GM23338 (cell line): ENCODE measurements around the gene ARHGAP30. TPM values are rescaled to one million over a fixed set of nuclear protein-coding genes. Genes with fewer than 3 reads are reported as not detected.

Experiments used
- ATAC-seq: fragments of 200-7000 bp; cut with Tn5 transposase; 3 replicates; pipeline ENCODE4 v1.9.1; 2020
- DNase-seq: peaks from one replicate; pipeline ENCODE4 v3.0.0-alpha.2; 2015; ENCODE audit warnings: low spot score
- H2AFZ ChIP-seq: fragments of 200-600 bp; sonication (generic); 2 replicates; pipeline ENCODE4 v1.8.0; 2016; ENCODE audit warnings: antibody characterized with exemption, mild to moderate bottlenecking, moderate library complexity
- H3F3A ChIP-seq: fragments of 200-600 bp; sonication (generic); replicated peaks from 2 replicates; pipeline ENCODE4 v1.8.0; 2017; ENCODE audit warnings: antibody characterized with exemption, mixed run types, low read depth
- H3K27ac ChIP-seq: fragments of 200-600 bp; sonication (generic); 2 replicates; pipeline ENCODE4 v1.6.1; 2016; ENCODE audit warnings: low read depth
- H3K27me3 ChIP-seq: fragments of 200-600 bp; sonication (generic); 2 replicates; pipeline ENCODE4 v1.8.0; 2016; ENCODE audit warnings: mild to moderate bottlenecking, mixed run types, moderate library complexity; ENCODE audit not compliant: insufficient read depth
- H3K36me3 ChIP-seq: fragments of 200-600 bp; sonication (generic); 2 replicates; pipeline ENCODE4 v1.8.0; 2016; ENCODE audit warnings: mild to moderate bottlenecking; ENCODE audit not compliant: insufficient read depth
- H3K4me1 ChIP-seq: fragments of 200-600 bp; sonication (generic); 2 replicates; pipeline ENCODE4 v1.8.0; 2016; ENCODE audit warnings: mild to moderate bottlenecking, moderate library complexity; ENCODE audit not compliant: insufficient read depth
- H3K4me2 ChIP-seq: fragments of 200-600 bp; sonication (generic); 2 replicates; pipeline ENCODE4 v1.7.1; 2017; ENCODE audit warnings: mixed run types
- H3K4me3 ChIP-seq: fragments of 200-600 bp; sonication (generic); 2 replicates; pipeline ENCODE4 v1.6.1; 2016; ENCODE audit warnings: mixed run types
- H3K79me2 ChIP-seq: fragments of 200-600 bp; sonication (generic); replicated peaks from 2 replicates; pipeline ENCODE4 v1.8.0; 2017; ENCODE audit warnings: mild to moderate bottlenecking; ENCODE audit not compliant: insufficient read depth
- H3K9me2 ChIP-seq: fragments of 200-600 bp; sonication (generic); 2 replicates; pipeline ENCODE4 v1.8.0; 2017; ENCODE audit not compliant: insufficient read depth
- H4K20me1 ChIP-seq: fragments of 200-600 bp; sonication (generic); replicated peaks from 2 replicates; pipeline ENCODE4 v1.8.0; 2017; ENCODE audit warnings: mild to moderate bottlenecking; ENCODE audit not compliant: insufficient read depth
- H3K27ac Mint-ChIP-seq: 2 replicates; pipeline ENCODE4 v1.8.0; 2020; ENCODE audit warnings: inconsistent platforms, mild to moderate bottlenecking, moderate library complexity, mixed read lengths
- H3K27me3 Mint-ChIP-seq: 3 replicates; pipeline ENCODE4 v1.8.0; 2022; ENCODE audit warnings: low read depth, mild to moderate bottlenecking, moderate library complexity, mixed read lengths, inconsistent platforms; ENCODE audit not compliant: insufficient read depth, poor library complexity
- H3K36me3 Mint-ChIP-seq: 3 replicates; pipeline ENCODE4 v1.8.0; 2021; ENCODE audit warnings: low read depth, mild to moderate bottlenecking, inconsistent platforms, moderate library complexity, mixed read lengths
- H3K4me1 Mint-ChIP-seq: 3 replicates; pipeline ENCODE4 v1.8.0; 2020; ENCODE audit warnings: mild to moderate bottlenecking, inconsistent platforms, mixed read lengths
- H3K4me3 Mint-ChIP-seq: 3 replicates; pipeline ENCODE4 v1.8.0; 2021; ENCODE audit warnings: moderate library complexity, mild to moderate bottlenecking, inconsistent platforms, mixed read lengths
- H3K9me3 Mint-ChIP-seq: 3 replicates; pipeline ENCODE4 v1.8.0; 2020; ENCODE audit warnings: moderate library complexity, mild to moderate bottlenecking, inconsistent platforms, mixed read lengths
- CREB1 ChIP-seq: fragments of 250-450 bp; sonication (Bioruptor Pico); IDR thresholded peaks from 2 replicates; pipeline ENCODE4 v1.5.0; 2020; ENCODE audit warnings: low read depth, mild to moderate bottlenecking, moderate library complexity
- NANOG ChIP-seq: IDR thresholded peaks from 2 replicates; pipeline ENCODE4 v1.6.1; 2016; ENCODE audit warnings: antibody characterized with exemption, borderline replicate concordance
- ZNF114 ChIP-seq: fragments of 250-450 bp; sonication (Bioruptor Pico); IDR thresholded peaks from 2 replicates; pipeline ENCODE4 v1.5.0; 2020; ENCODE audit warnings: mild to moderate bottlenecking, moderate library complexity
- polyA plus RNA-seq: library from polyadenylated mRNA; unstranded; fragments of >200 nt; fragmentation: Nextera tagmentation; extraction: Ambion mirVana; gene quantifications from 2 replicates; pipeline ENCODE4 v1.2.1, GENCODE V29; 2016
- total RNA-seq: library from RNA; depleted of rRNA; stranded (reverse); fragments of >200 nt; shearing (Covaris generic); gene quantifications from 2 replicates; pipeline ENCODE4 v1.2.3, GENCODE V29; 2014
- TF ChIP-seq, protein P1 (sequence below): fragments of 250-450 bp; sonication (Bioruptor Pico); IDR thresholded peaks from 2 replicates; pipeline ENCODE4 v1.5.0; 2020; ENCODE audit warnings: mild to moderate bottlenecking, moderate library complexity

The ARHGAP30 gene
- total and polyA plus RNA-seq, 2 experiments from 2014 or later: 0.45 TPM; not detected in 1

GRCh38 chr1:161000736-161001480 lies 68.8 kb downstream of the ARHGAP30 start:
- peaks cover 59% of the 10 kb centered on the region for H3K36me3 Mint-ChIP-seq
- no peaks in the 10 kb centered on the region for H3K27me3 ChIP-seq
- H3K27ac Mint-ChIP-seq: no peak overlapping the region
- H2AFZ ChIP-seq: no peak overlapping the region
- H3K27me3 Mint-ChIP-seq: peaks cover 17% of the 10 kb centered on the region
- DNase-seq: no peak
- TF ChIP-seq ZNF114: no peak
- TF ChIP-seq, protein P1, sequence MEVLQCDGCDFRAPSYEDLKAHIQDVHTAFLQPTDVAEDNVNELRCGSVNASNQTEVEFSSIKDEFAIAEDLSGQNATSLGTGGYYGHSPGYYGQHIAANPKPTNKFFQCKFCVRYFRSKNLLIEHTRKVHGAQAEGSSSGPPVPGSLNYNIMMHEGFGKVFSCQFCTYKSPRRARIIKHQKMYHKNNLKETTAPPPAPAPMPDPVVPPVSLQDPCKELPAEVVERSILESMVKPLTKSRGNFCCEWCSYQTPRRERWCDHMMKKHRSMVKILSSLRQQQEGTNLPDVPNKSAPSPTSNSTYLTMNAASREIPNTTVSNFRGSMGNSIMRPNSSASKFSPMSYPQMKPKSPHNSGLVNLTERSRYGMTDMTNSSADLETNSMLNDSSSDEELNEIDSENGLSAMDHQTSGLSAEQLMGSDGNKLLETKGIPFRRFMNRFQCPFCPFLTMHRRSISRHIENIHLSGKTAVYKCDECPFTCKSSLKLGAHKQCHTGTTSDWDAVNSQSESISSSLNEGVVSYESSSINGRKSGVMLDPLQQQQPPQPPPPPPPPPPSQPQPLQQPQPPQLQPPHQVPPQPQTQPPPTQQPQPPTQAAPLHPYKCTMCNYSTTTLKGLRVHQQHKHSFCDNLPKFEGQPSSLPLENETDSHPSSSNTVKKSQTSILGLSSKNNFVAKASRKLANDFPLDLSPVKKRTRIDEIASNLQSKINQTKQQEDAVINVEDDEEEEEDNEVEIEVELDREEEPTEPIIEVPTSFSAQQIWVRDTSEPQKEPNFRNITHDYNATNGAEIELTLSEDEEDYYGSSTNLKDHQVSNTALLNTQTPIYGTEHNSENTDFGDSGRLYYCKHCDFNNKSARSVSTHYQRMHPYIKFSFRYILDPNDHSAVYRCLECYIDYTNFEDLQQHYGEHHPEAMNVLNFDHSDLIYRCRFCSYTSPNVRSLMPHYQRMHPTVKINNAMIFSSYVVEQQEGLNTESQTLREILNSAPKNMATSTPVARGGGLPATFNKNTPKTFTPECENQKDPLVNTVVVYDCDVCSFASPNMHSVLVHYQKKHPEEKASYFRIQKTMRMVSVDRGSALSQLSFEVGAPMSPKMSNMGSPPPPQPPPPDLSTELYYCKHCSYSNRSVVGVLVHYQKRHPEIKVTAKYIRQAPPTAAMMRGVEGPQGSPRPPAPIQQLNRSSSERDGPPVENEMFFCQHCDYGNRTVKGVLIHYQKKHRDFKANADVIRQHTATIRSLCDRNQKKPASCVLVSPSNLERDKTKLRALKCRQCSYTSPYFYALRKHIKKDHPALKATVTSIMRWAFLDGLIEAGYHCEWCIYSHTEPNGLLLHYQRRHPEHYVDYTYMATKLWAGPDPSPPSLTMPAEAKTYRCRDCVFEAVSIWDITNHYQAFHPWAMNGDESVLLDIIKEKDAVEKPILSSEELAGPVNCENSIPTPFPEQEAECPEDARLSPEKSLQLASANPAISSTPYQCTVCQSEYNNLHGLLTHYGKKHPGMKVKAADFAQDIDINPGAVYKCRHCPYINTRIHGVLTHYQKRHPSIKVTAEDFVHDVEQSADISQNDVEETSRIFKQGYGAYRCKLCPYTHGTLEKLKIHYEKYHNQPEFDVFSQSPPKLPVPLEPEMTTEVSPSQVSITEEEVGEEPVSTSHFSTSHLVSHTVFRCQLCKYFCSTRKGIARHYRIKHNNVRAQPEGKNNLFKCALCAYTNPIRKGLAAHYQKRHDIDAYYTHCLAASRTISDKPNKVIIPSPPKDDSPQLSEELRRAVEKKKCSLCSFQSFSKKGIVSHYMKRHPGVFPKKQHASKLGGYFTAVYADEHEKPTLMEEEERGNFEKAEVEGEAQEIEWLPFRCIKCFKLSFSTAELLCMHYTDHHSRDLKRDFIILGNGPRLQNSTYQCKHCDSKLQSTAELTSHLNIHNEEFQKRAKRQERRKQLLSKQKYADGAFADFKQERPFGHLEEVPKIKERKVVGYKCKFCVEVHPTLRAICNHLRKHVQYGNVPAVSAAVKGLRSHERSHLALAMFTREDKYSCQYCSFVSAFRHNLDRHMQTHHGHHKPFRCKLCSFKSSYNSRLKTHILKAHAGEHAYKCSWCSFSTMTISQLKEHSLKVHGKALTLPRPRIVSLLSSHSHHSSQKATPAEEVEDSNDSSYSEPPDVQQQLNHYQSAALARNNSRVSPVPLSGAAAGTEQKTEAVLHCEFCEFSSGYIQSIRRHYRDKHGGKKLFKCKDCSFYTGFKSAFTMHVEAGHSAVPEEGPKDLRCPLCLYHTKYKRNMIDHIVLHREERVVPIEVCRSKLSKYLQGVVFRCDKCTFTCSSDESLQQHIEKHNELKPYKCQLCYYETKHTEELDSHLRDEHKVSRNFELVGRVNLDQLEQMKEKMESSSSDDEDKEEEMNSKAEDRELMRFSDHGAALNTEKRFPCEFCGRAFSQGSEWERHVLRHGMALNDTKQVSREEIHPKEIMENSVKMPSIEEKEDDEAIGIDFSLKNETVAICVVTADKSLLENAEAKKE (CRISPR knock-in tag): no peak
- H3K4me3 Mint-ChIP-seq: no peak overlapping the region
- no peaks in the 10 kb centered on the region for H3K9me2 ChIP-seq
- H3K4me2 ChIP-seq: no peak overlapping the region
- no peaks in the 10 kb centered on the region; the same call in 2 of the 3 replicates for H3K9me3 Mint-ChIP-seq
- peaks cover 46% of the 10 kb centered on the region for H3K79me2 ChIP-seq
- H3K36me3 ChIP-seq: peaks cover 36% of the 10 kb centered on the region
- peaks cover 4% of the 10 kb centered on the region; the same call in 1 of the 2 replicates for H3K4me1 ChIP-seq
- H3K4me1 Mint-ChIP-seq: peaks cover 17% of the 10 kb centered on the region
- ATAC-seq: no peak
- no peak overlapping the region for H3K4me3 ChIP-seq
- peak overlapping the region; percentile 5; the same call in 1 of the 2 replicates for H3K27ac ChIP-seq
- H4K20me1 ChIP-seq: peaks cover 50% of the 10 kb centered on the region
- peaks cover 34% of the 10 kb centered on the region for H3F3A ChIP-seq

DNA sequence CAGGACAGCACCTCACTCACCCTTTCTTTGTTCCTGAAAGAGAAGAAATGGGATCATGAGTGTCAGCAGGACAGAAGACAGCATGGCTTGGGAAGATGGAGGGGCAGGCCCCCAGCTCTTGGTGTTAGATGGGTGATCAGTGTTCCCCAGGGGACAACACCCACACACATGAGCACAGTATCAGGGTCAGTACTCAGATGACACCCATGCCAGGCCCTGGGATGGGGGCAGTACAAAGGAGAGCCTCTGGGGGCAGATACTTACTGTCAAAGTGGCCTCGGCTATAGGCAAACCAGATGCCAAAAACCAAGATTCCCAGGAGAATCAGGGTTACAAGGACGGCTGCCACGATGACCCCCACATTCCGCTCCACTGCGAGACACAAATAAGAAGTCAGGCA lies 70.3 kb downstream of the ARHGAP30 start:
- Histone ChIP-seq H4K20me1 (peaks cover 39% of the 10 kb centered on the region), H3K4me1 (peaks cover 4% of the 10 kb centered on the region; the same call in 1 of the 2 replicates), H3K36me3 (peaks cover 36% of the 10 kb centered on the region), H3K9me2 (no peaks in the 10 kb centered on the region), H3K27ac (peak overlapping the region; percentile 59; the same call in 1 of the 2 replicates), H3K27me3 (no peaks in the 10 kb centered on the region), H3F3A (peaks cover 34% of the 10 kb centered on the region), H3K4me3 (no peak overlapping the region), H3K4me2 (no peak overlapping the region), H3K79me2 (peaks cover 32% of the 10 kb centered on the region), H2AFZ (no peak overlapping the region)
- Mint-ChIP-seq H3K36me3 (peaks cover 66% of the 10 kb centered on the region), H3K4me3 (no peak overlapping the region), H3K9me3 (no peaks in the 10 kb centered on the region; the same call in 2 of the 3 replicates), H3K4me1 (peaks cover 17% of the 10 kb centered on the region), H3K27me3 (peaks cover 17% of the 10 kb centered on the region), H3K27ac (no peak overlapping the region)
- ATAC-seq: no peak
- no peak for DNase-seq
- TF ChIP-seq CREB1 (CRISPR knock-in tag) (no peak), NANOG (no peak)
